CD4-positive, alpha-beta T cell (primary cell): ENCODE results near the gene NFKBIL1. TPM values are rescaled to one million over a fixed set of nuclear protein-coding genes. Genes with fewer than 3 reads are reported as not detected.

Experiments
- ATAC-seq: fragments of 200-7000 bp; cut with Tn5 transposase; one replicate; pipeline ENCODE4 v1.10.0; 2022; ENCODE audit warnings: mild to moderate bottlenecking; ENCODE audit not compliant: poor library complexity
- CTCF ChIA-PET: fragments of 350-600 bp; sonication (Branson Sonifier 250); formaldehyde crosslinking; loops from one replicate; lab custom pipeline; 2021; ENCODE audit warnings: antibody characterized with exemption, inconsistent platforms; lab: Charles Lee
- POLR2A ChIA-PET: fragments of 350-600 bp; sonication (Branson Sonifier 250); formaldehyde crosslinking; loops from one replicate; lab custom pipeline; 2021; ENCODE audit warnings: antibody characterized with exemption, inconsistent platforms; lab: Charles Lee
- DNase-seq, 14 experiments: peaks; one replicate each; pipeline ENCODE4 v3.0.0-alpha.2; 2013 to 2020; ENCODE audit warnings: mixed read lengths in 2 of 14
- H3K27ac ChIP-seq, 2 donors: one replicate each; pipeline versions ENCODE4 v1.5.1 to v1.7.0; 2013; ENCODE audit warnings: low read length in 2 of 2, low read depth in 1 of 2, mild to moderate bottlenecking in 1 of 2
- H3K27me3 ChIP-seq, 2 experiments: 1 replicate in 1 of 2; 2 replicates in 1 of 2; pipeline versions ENCODE4 v1.6.1 to v1.7.0; 2013; ENCODE audit warnings: low read length in 2 of 2, control low read depth in 1 of 2, mild to moderate bottlenecking in 1 of 2, moderate library complexity in 1 of 2; ENCODE audit not compliant: insufficient read depth in 2 of 2, control insufficient read depth in 1 of 2
- H3K36me3 ChIP-seq: one replicate; pipeline ENCODE4 v1.6.1; 2013; ENCODE audit warnings: low read length, control low read depth; ENCODE audit not compliant: insufficient read depth
- H3K4me1 ChIP-seq: one replicate; pipeline ENCODE4 v1.6.1; 2013; ENCODE audit warnings: low read length, control low read depth; ENCODE audit not compliant: insufficient read depth
- H3K4me3 ChIP-seq: one replicate; pipeline ENCODE4 v1.5.1; 2013; ENCODE audit warnings: mild to moderate bottlenecking, low read length, moderate library complexity
- H3K9me3 ChIP-seq, 2 experiments: 1 replicate in 1 of 2; 2 replicates in 1 of 2; pipeline versions ENCODE4 v1.6.1 to v1.7.0; 2013; ENCODE audit warnings: low read length in 2 of 2, mild to moderate bottlenecking in 2 of 2, control low read depth in 1 of 2, moderate library complexity in 1 of 2; ENCODE audit not compliant: control insufficient read depth in 1 of 2, insufficient read depth in 1 of 2
- H3K27ac Mint-ChIP-seq: one replicate; pipeline ENCODE4 v1.8.0; 2020; ENCODE audit warnings: mixed read lengths
- H3K27me3 Mint-ChIP-seq: one replicate; pipeline ENCODE4 v1.8.0; 2021; ENCODE audit warnings: mixed read lengths
- H3K36me3 Mint-ChIP-seq: one replicate; pipeline ENCODE4 v1.8.0; 2021; ENCODE audit warnings: low read depth, mixed read lengths
- H3K4me1 Mint-ChIP-seq: one replicate; pipeline ENCODE4 v1.8.0; 2021; ENCODE audit warnings: low read depth, mixed read lengths
- H3K4me3 Mint-ChIP-seq: one replicate; pipeline ENCODE4 v1.8.0; 2020; ENCODE audit warnings: mild to moderate bottlenecking, mixed read lengths
- H3K9me3 Mint-ChIP-seq: one replicate; pipeline ENCODE4 v1.8.0; 2020; ENCODE audit warnings: mixed read lengths
- CTCF ChIP-seq: fragments of 200-600 bp; IDR thresholded peaks from one replicate; pipeline ENCODE4 v1.8.0; 2022; ENCODE audit warnings: antibody characterized with exemption, mild to moderate bottlenecking
- intact Hi-C, 2 experiments: fragments of 100-400 bp; cut with DNase I in 1 of 2; cut with micrococcal nuclease in 1 of 2; formaldehyde crosslinking; loops; one replicate each; pipeline versions ENCODE4 v1.15.1 to v1.9.0; 2023 to 2025; cut with DNase I, micrococcal nuclease
- total RNA-seq, 174 experiments: library from RNA in 2 of 174; stranded (reverse) in 2 of 174; gene quantifications; one replicate each; pipeline ENCODE4 v1.2.3 and lab custom pipeline; 2021 to 2026

NFKBIL1 gene
- total RNA-seq, 2 experiments from 2014 or later: 7.6 to 9.3 TPM

DNA sequence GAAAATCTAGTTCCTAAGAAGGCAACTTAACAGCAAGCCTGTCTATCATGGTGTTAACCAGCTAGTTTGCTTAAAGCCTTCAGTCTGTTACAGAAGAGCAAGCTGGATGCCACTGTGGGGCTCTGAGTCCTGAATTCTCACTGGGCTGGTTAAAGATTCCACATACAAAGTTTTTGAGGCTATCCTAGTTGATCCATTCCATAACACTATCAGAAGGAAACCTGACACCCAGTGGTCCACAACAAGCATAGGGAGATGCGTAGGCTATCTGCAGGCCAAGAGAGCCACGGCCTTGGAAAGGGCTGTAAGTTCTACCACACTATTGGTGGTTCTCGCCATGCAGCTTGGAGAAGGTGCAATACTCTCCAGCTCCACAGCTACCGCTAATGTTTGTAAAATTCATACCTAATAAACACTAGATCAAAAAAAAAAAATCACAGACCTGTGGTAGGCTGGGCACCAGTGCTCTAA is 19.1 kb upstream of the NFKBIL1 start:
- Histone ChIP-seq H3K9me3 (no peaks in the 10 kb centered on the region), H3K4me3 (no peak overlapping the region), H3K36me3 (peaks cover 38% of the 10 kb centered on the region), H3K4me1 (no peaks in the 10 kb centered on the region), H3K27me3 (no peaks in the 10 kb centered on the region), H3K27ac (no peak overlapping the region)
- Mint-ChIP-seq H3K27me3 (no peaks in the 10 kb centered on the region), H3K36me3 (peaks cover 52% of the 10 kb centered on the region), H3K4me3 (no peak overlapping the region), H3K4me1 (no peaks in the 10 kb centered on the region), H3K9me3 (no peaks in the 10 kb centered on the region), H3K27ac (no peak overlapping the region)
- intact Hi-C loops: no loop called here
- TF ChIP-seq CTCF: no peak
- ChIA-PET CTCF (interaction anchor here (1.0 to 1.2 kb wide), 3 partner anchors 10 to 69 kb away, joined by 3 to 6 read pairs (median 4); no protein-coding TSS in a partner anchor), POLR2A (interaction anchor here (1.1 to 3.3 kb wide), 4 partner anchors 10 to 70 kb away, joined by 3 to 14 read pairs (median 4); partner anchors contain the start of gene DDX39B)
- DNase-seq (no peak), ATAC-seq (no peak)

GRCh38 chr6:31528821-31529328 is 18.5 kb upstream of the NFKBIL1 start, which contains the start of gene MCCD1:
TSS of gene MCCD1 (plus strand) at chr6:31528962. CDS start at chr6:31529015, 53 bp downstream.
- Mint-ChIP-seq H3K27ac (no peak within 1 kb of the TSS), H3K4me3 (peak within 1 kb of the TSS; percentile 20), H3K27me3 (no peaks in the 10 kb centered on the region), H3K9me3 (no peaks in the 10 kb centered on the region), H3K36me3 (peaks cover 57% of the 10 kb centered on the region), H3K4me1 (no peaks in the 10 kb centered on the region)
- Histone ChIP-seq H3K27ac (no peak within 1 kb of the TSS), H3K4me3 (no peak within 1 kb of the TSS), H3K27me3 (no peaks in the 10 kb centered on the region), H3K9me3 (no peaks in the 10 kb centered on the region), H3K36me3 (peaks cover 43% of the 10 kb centered on the region), H3K4me1 (no peaks in the 10 kb centered on the region)
- intact Hi-C loops: no loop called here
- no peak for DNase-seq
- ChIA-PET POLR2A (interaction anchor here (1.1 to 3.3 kb wide), 3 partner anchors 10 to 70 kb away, joined by 3 to 14 read pairs (median 5); partner anchors contain the start of gene DDX39B), CTCF (interaction anchor here (0.6 to 1.0 kb wide), 3 partner anchors 12 to 69 kb away, joined by 3 to 4 read pairs (median 3); no protein-coding TSS in a partner anchor)
- ATAC-seq: no peak
- no peak for TF ChIP-seq CTCF

DNA sequence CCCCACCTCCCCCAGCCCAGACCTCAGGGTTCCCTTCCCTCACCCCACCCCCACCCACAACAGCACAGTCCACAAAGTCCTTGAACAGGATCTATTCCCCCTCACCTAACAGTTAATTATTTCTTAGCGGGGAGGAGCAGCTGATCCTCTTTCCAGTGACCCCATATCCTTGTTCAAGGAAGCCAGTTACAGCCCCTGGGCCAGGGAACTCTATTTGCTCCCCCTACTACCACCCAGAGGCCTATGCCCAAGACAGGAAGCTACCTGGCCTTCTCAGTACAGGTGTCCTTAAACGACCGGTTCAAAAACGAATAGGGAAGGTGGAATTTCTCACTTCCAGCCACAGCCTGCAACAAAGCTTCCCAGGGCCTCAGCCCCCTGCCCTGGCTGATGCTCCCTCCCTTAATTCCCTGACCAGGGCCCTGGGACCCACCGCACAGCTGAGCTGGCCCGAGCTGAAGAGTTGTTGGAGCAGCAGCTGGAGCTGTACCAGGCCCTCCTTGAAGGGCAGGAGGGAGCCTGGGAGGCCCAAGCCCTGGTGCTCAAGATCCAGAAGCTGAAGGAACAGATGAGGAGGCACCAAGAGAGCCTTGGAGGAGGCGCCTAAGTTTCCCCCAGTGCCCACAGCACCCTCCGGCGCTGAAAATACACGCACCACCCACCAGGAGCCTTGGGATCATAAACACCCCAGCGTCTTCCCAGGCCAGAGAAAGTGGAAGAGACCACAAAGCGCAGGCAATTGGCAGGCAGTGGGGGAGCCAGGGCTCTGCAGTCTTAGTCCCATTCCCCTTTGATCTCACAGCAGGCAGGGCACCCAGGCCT is 17.9 kb upstream of the NFKBIL1 start:
- Mint-ChIP-seq H3K27ac (no peak overlapping the region), H3K4me1 (no peaks in the 10 kb centered on the region), H3K27me3 (no peaks in the 10 kb centered on the region), H3K9me3 (no peaks in the 10 kb centered on the region), H3K4me3 (peak overlapping the region; percentile 20), H3K36me3 (peaks cover 64% of the 10 kb centered on the region)
- ChIA-PET CTCF (interaction anchor here (0.6 kb wide), 1 partner anchor 48 kb away, joined by 3 read pairs; no protein-coding TSS in a partner anchor), POLR2A (interaction anchor here (0.7 to 3.3 kb wide), 4 partner anchors 9 to 69 kb away, joined by 3 to 14 read pairs (median 4); partner anchors contain the start of gene DDX39B)
- no peaks in the 10 kb centered on the region for H3K4me1 ChIP-seq
- H3K27me3 ChIP-seq: no peaks in the 10 kb centered on the region
- H3K36me3 ChIP-seq: peaks cover 50% of the 10 kb centered on the region
- intact Hi-C loops: no loop called here
- no peak overlapping the region for H3K4me3 ChIP-seq
- TF ChIP-seq CTCF: no peak
- no peak overlapping the region for H3K27ac ChIP-seq
- no peak for DNase-seq
- H3K9me3 ChIP-seq: no peaks in the 10 kb centered on the region
- peak; percentile 7 for ATAC-seq
